Right lobe of liver (tissue), 6 donors: ENCODE results near the gene TRMT1. TPM values are rescaled to one million over a fixed set of nuclear protein-coding genes. Genes with fewer than 3 reads are reported as not detected.

ENCODE experiments used
- ATAC-seq, 4 donors: fragments of 200-7000 bp; cut with Tn5 transposase; one replicate each; pipeline ENCODE4 v1.9.1; 2020; ENCODE audit warnings: mild to moderate bottlenecking in 4 of 4, moderate library complexity in 4 of 4
- DNase-seq, 3 donors: peaks; one replicate each; pipeline ENCODE4 v3.0.0-alpha.2; 2020
- H3K27ac ChIP-seq, 3 donors: fragments of 200-600 bp; one replicate each; pipeline ENCODE4 v1.8.0; 2022
- H3K27me3 ChIP-seq, 2 donors: fragments of 200-600 bp; one replicate each; pipeline ENCODE4 v1.8.0; 2022
- H3K36me3 ChIP-seq, 4 donors: fragments of 200-600 bp; sonication (generic) in 1 of 4; one replicate each; pipeline versions ENCODE4 v1.5.1 to v1.8.0; 2017 to 2022; ENCODE audit warnings: control low read depth in 1 of 4
- H3K4me1 ChIP-seq, 4 donors: fragments of 200-600 bp; sonication (generic) in 1 of 4; one replicate each; pipeline versions ENCODE4 v1.5.1 to v1.8.0; 2017 to 2022; ENCODE audit warnings: control low read depth in 1 of 4
- H3K4me3 ChIP-seq, 3 donors: fragments of 200-600 bp; one replicate each; pipeline ENCODE4 v1.8.0; 2022
- H3K9me3 ChIP-seq, 4 donors: fragments of 200-600 bp; sonication (generic) in 1 of 4; one replicate each; pipeline versions ENCODE4 v1.5.1 to v1.8.0; 2017 to 2022; ENCODE audit warnings: control low read depth in 1 of 4
- CTCF ChIP-seq, 4 donors: fragments of 200-600 bp in 3 of 4; fragments of 450-650 bp in 1 of 4; IDR thresholded peaks; one replicate each; pipeline versions ENCODE4 v1.5.1 to v1.8.0; 2016 to 2022; ENCODE audit warnings: antibody characterized with exemption in 4 of 4, mild to moderate bottlenecking in 2 of 4
- POLR2A ChIP-seq: fragments of 450-650 bp; IDR thresholded peaks from one replicate; pipeline ENCODE4 v1.6.1; 2017; ENCODE audit warnings: antibody characterized with exemption, mild to moderate bottlenecking
- WGBS: methylation state at CpG from one replicate; pipeline ENCODE4 v1.1.6; 2018; ENCODE audit warnings: low coverage, low lambda C conversion rate; ENCODE audit not compliant: insufficient coverage; ENCODE audit errors: missing lambda C conversion rate; 5-methylcytosine and 5-hydroxymethylcytosine counted together
- intact Hi-C, 2 donors: fragments of 100-400 bp; cut with DNase I; formaldehyde crosslinking; loops; one replicate each; pipeline versions ENCODE4 v1.11.2 to v1.14.1; 2022
- total RNA-seq, 6 experiments: library from RNA; depleted of rRNA in 2 of 6; stranded (reverse); fragments of >200 nt in 2 of 6; fragmentation: NEBNext Ultra II Directional in 3 of 6; extraction: Animal tissue kit (Norgen Biotek cat#: 25700) in 3 of 6; gene quantifications; one replicate each; pipeline versions ENCODE4 v1.1.0 to v1.2.4, GENCODE V29; 2016 to 2023
- donor health status: DM: no; HTN: yes; CAD: no.
- donor health status: DM: no; HTN: no; CAD: no.
- donor health status: DM: no; HTN: no; CAD: no.
- donor health status: DM: no; HTN: yes; CAD: no.
- donor health status: DM: no; HTN: yes; CAD: no.

TRMT1 gene
- total RNA-seq, 6 experiments from 2014 or later = 15.0 to 20.5 (median 17.2) TPM

GRCh38 chr19:13152974-13153568 lies 36.5 kb upstream of the TRMT1 start:
- Histone ChIP-seq H3K9me3 (no peaks in the 10 kb centered on the region), H3K27ac (peak overlapping the region; percentile 96 to 99 (median 99)), H3K4me3 (peak overlapping the region; percentile 83 to 88 (median 88)), H3K27me3 (no peaks in the 10 kb centered on the region), H3K4me1 (peaks cover 0 to 22% (median 8%) of the 10 kb centered on the region in 4 donors), H3K36me3 (no peaks in the 10 kb centered on the region)
- ATAC-seq = peak; percentile 31 to 48 (median 40)
- peak; percentile 95 to 98 (median 97) for DNase-seq
- intact Hi-C loops = no loop called here
- WGBS = 0% methylated on average over 29 of the region's 59 CpGs
- peak; percentile 100 for TF ChIP-seq POLR2A
- TF ChIP-seq CTCF (IDR thresholded peaks at IDR 0.05) = peak in 1 of 4 donors; percentile 24

GRCh38 chr19:13152356-13152973 lies 35.9 kb upstream of the TRMT1 start:
- no peak for TF ChIP-seq POLR2A
- no peak for TF ChIP-seq CTCF (IDR thresholded peaks at IDR 0.05)
- peaks cover 0 to 22% (median 8%) of the 10 kb centered on the region in 4 donors for H3K4me1 ChIP-seq
- no peaks in the 10 kb centered on the region for H3K9me3 ChIP-seq
- 2% methylated on average over 6 of the region's 25 CpGs for WGBS
- no peaks in the 10 kb centered on the region for H3K36me3 ChIP-seq
- H3K27ac ChIP-seq = peak overlapping the region; percentile 96 to 99 (median 99)
- DNase-seq (no peak), ATAC-seq (peak in 3 of 4 donors; percentile 0)
- no peaks in the 10 kb centered on the region for H3K27me3 ChIP-seq
- H3K4me3 ChIP-seq = peak overlapping the region; percentile 83 to 88 (median 88)
- intact Hi-C loops = no loop called here

- H3K4me1 ChIP-seq = peaks cover 0 to 20% (median 8%) of the 10 kb centered on the region in 4 donors
- peak; percentile 97 to 98 (median 98) for DNase-seq
- 0% methylated on average over 27 of the region's 71 CpGs for WGBS
- peak overlapping the region; percentile 83 to 88 (median 88) for H3K4me3 ChIP-seq
- H3K9me3 ChIP-seq = no peaks in the 10 kb centered on the region
- no peaks in the 10 kb centered on the region for H3K27me3 ChIP-seq
- H3K36me3 ChIP-seq = no peaks in the 10 kb centered on the region
- intact Hi-C loops = no loop called here
- no peak for TF ChIP-seq CTCF (IDR thresholded peaks at IDR 0.05)
- peak; percentile 98 for TF ChIP-seq POLR2A
- peak; percentile 36 to 60 (median 52) for ATAC-seq
- peak overlapping the region; percentile 99 for H3K27ac ChIP-seq
Observed at GRCh38 chr19:13151605-13152355, 35.2 kb upstream of the TRMT1 start.

- Histone ChIP-seq H3K27me3 (no peaks in the 10 kb centered on the region), H3K36me3 (no peaks in the 10 kb centered on the region), H3K4me3 (peak overlapping the region; percentile 73 to 88 (median 77)), H3K27ac (peak overlapping the region; percentile 90 to 99 (median 98)), H3K9me3 (no peaks in the 10 kb centered on the region), H3K4me1 (peaks cover 0 to 13% (median 6%) of the 10 kb centered on the region in 4 donors)
- intact Hi-C loops = no loop called here
- peak in 2 of 3 donors; percentile 55 to 67 for DNase-seq
- no peak for ATAC-seq
- TF ChIP-seq CTCF (IDR thresholded peaks at IDR 0.05) (no peak), POLR2A (no peak)
- WGBS = 0% methylated on average over 25 of the region's 34 CpGs
Observed at GRCh38 chr19:13150931-13151604, 34.5 kb upstream of the TRMT1 start.
